ENCODE measurements around the gene SDHB. TPM values are rescaled to one million over a fixed set of nuclear protein-coding genes. Genes with fewer than 3 reads are reported as not detected.

SDHB gene
- total and polyA plus RNA-seq, 10 of the 15 experiments (the other 5 are each of a cell fraction or from before 2014, with no cell fraction given) = 101 to 319 (median 188) TPM

DNA sequence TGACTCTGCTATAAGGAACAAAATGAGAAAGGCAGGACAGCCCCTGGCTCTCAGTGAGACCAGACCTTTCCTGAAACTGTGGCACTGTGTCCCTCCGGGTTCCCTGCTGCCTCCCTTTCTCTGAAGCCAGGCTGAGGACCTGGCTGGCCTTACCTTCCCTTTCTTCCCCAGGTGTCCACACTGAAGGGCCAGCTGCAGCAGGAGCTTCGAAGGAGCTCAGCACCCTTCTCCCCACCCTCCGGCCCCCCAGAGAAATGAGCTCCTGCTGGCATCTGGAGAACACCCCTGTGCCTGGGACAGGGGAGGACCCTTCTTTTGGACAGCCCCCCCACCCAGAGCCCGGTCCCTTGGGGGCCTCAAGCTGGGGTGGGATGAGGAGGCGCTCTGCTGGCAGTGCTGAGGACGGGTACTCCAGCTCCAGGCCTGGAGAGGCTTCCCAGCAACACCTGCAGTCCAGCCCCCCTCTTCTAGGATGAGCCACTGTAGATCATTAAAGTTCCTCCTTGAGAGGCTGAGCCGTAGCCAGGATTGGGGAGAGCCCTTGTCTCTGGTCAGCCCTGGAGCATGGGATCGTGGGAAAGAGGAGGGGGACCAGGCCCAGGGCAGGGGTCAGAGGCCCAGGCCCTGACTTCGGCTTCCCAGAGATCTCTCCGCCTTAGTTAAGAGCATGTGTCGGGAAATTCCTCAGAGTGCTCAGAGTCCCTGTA, 81.5 kb downstream of the SDHB start (continued):
- TF ChIP-seq, protein P1, sequence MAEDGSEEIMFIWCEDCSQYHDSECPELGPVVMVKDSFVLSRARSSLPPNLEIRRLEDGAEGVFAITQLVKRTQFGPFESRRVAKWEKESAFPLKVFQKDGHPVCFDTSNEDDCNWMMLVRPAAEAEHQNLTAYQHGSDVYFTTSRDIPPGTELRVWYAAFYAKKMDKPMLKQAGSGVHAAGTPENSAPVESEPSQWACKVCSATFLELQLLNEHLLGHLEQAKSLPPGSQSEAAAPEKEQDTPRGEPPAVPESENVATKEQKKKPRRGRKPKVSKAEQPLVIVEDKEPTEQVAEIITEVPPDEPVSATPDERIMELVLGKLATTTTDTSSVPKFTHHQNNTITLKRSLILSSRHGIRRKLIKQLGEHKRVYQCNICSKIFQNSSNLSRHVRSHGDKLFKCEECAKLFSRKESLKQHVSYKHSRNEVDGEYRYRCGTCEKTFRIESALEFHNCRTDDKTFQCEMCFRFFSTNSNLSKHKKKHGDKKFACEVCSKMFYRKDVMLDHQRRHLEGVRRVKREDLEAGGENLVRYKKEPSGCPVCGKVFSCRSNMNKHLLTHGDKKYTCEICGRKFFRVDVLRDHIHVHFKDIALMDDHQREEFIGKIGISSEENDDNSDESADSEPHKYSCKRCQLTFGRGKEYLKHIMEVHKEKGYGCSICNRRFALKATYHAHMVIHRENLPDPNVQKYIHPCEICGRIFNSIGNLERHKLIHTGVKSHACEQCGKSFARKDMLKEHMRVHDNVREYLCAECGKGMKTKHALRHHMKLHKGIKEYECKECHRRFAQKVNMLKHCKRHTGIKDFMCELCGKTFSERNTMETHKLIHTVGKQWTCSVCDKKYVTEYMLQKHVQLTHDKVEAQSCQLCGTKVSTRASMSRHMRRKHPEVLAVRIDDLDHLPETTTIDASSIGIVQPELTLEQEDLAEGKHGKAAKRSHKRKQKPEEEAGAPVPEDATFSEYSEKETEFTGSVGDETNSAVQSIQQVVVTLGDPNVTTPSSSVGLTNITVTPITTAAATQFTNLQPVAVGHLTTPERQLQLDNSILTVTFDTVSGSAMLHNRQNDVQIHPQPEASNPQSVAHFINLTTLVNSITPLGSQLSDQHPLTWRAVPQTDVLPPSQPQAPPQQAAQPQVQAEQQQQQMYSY (CRISPR knock-in tag; IDR thresholded peaks at IDR 0.05) = no peak
- TF ChIP-seq ZNF384 (IDR thresholded peaks at IDR 0.05; ENCODE audit: borderline replicate concordance, low read depth, low read length) (no peak), MYC (IDR thresholded peaks at IDR 0.05; ENCODE audit: insufficient read depth, insufficient read length, insufficient replicate concordance, low read length, severe bottlenecking) (no peak), LARP7 (IDR thresholded peaks at IDR 0.05) (no peak), SUZ12 (IDR thresholded peaks at IDR 0.05; ENCODE audit: unreplicated experiment) (no peak), SIN3A (IDR thresholded peaks at IDR 0.05; ENCODE audit: low read depth, low read length) (no peak), SIX5 (IDR thresholded peaks at IDR 0.05; ENCODE audit: low read depth, low read length, severe bottlenecking) (no peak)
- TF ChIP-seq, protein P2, sequence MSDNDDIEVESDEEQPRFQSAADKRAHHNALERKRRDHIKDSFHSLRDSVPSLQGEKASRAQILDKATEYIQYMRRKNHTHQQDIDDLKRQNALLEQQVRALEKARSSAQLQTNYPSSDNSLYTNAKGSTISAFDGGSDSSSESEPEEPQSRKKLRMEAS (IDR thresholded peaks at IDR 0.05; ENCODE audit: low read depth, low read length) = no peak
- TF ChIP-seq, protein P3, sequence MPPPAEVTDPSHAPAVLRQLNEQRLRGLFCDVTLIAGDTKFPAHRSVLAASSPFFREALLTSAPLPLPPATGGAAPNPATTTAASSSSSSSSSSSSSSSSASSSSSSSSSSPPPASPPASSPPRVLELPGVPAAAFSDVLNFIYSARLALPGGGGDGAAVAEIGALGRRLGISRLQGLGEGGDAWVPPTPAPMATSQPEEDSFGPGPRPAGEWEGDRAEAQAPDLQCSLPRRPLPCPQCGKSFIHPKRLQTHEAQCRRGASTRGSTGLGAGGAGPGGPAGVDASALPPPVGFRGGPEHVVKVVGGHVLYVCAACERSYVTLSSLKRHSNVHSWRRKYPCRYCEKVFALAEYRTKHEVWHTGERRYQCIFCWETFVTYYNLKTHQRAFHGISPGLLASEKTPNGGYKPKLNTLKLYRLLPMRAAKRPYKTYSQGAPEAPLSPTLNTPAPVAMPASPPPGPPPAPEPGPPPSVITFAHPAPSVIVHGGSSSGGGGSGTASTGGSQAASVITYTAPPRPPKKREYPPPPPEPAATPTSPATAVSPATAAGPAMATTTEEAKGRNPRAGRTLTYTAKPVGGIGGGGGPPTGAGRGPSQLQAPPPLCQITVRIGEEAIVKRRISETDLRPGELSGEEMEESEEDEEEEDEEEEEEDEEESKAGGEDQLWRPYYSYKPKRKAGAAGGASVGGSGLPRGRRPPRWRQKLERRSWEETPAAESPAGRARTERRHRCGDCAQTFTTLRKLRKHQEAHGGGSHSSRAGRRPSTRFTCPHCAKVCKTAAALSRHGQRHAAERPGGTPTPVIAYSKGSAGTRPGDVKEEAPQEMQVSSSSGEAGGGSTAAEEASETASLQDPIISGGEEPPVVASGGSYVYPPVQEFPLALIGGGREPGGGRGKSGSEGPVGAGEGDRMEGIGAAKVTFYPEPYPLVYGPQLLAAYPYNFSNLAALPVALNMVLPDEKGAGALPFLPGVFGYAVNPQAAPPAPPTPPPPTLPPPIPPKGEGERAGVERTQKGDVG (CRISPR knock-in tag; IDR thresholded peaks at IDR 0.05) = no peak

Data from GM12878 (cell line).